Endodermal cell (in vitro differentiated cells): ENCODE data around the gene CBX8. TPM values are rescaled to one million over a fixed set of nuclear protein-coding genes. Genes with fewer than 3 reads are reported as not detected.

Experiments used
- DNase-seq: peaks from one replicate; pipeline ENCODE4 v3.0.0-alpha.2; 2017
- H3K27ac ChIP-seq: 2 replicates; pipeline ENCODE4 v1.5.1; 2013; ENCODE audit warnings: mild to moderate bottlenecking, low read depth, low read length, moderate library complexity
- H3K27me3 ChIP-seq: 2 replicates; pipeline ENCODE4 v1.6.1; 2013; ENCODE audit warnings: mild to moderate bottlenecking, low read length, moderate library complexity; ENCODE audit not compliant: insufficient read depth, control insufficient read depth, poor library complexity, severe bottlenecking
- H3K36me3 ChIP-seq: 2 replicates; pipeline ENCODE4 v1.7.0; 2013; ENCODE audit warnings: mild to moderate bottlenecking, low read length, moderate library complexity; ENCODE audit not compliant: control insufficient read depth, insufficient read depth
- H3K4me1 ChIP-seq: one replicate; pipeline ENCODE4 v1.7.0; 2013; ENCODE audit warnings: low read length; ENCODE audit not compliant: control insufficient read depth, insufficient read depth
- H3K4me3 ChIP-seq: 2 replicates; pipeline ENCODE4 v1.5.1; 2013; ENCODE audit warnings: mild to moderate bottlenecking, low read length, moderate library complexity
- H3K9ac ChIP-seq: 2 replicates; pipeline ENCODE4 v1.6.1; 2013; ENCODE audit warnings: mild to moderate bottlenecking, low read length, moderate library complexity; ENCODE audit not compliant: poor library complexity, severe bottlenecking; ENCODE audit errors: extremely low read depth
- H3K9me3 ChIP-seq: 2 replicates; pipeline ENCODE4 v1.6.1; 2013; ENCODE audit warnings: mild to moderate bottlenecking, low read length, moderate library complexity; ENCODE audit not compliant: control insufficient read depth
- H3K27ac Mint-ChIP-seq: 2 replicates; pipeline ENCODE4 v1.8.0; 2020; ENCODE audit warnings: mixed read lengths
- H3K27me3 Mint-ChIP-seq: 2 replicates; pipeline ENCODE4 v1.8.0; 2021; ENCODE audit warnings: mild to moderate bottlenecking, mixed read lengths; ENCODE audit not compliant: insufficient read depth
- H3K36me3 Mint-ChIP-seq: 2 replicates; pipeline ENCODE4 v1.8.0; 2020; ENCODE audit warnings: low read depth, mixed read lengths
- H3K4me1 Mint-ChIP-seq: 2 replicates; pipeline ENCODE4 v1.8.0; 2020; ENCODE audit warnings: mixed read lengths
- H3K4me3 Mint-ChIP-seq: 2 replicates; pipeline ENCODE4 v1.8.0; 2020; ENCODE audit warnings: mild to moderate bottlenecking, moderate library complexity, mixed read lengths
- H3K9me3 Mint-ChIP-seq: 2 replicates; pipeline ENCODE4 v1.8.0; 2020; ENCODE audit warnings: mild to moderate bottlenecking, mixed read lengths
- CTCF ChIP-seq: fragments of 200-600 bp; sonication (generic); conservative IDR thresholded peaks from 2 replicates; pipeline ENCODE4 v1.5.0; 2021; ENCODE audit warnings: antibody characterized with exemption, mild to moderate bottlenecking
- WGBS, 2 experiments: methylation state at CpG; one replicate each; pipeline versions ENCODE4 v1.1.5 to v1.1.7; 2013; ENCODE audit warnings: missing lambda C conversion rate in 2 of 2, mixed read lengths in 1 of 2; ENCODE audit not compliant: insufficient coverage in 1 of 2, insufficient read length in 1 of 2; 5-methylcytosine and 5-hydroxymethylcytosine counted together
- total RNA-seq, 2 donors: library from RNA; stranded (reverse); fragmentation: NEBNext Ultra II Directional in 1 of 2; extraction: Animal tissue kit (Norgen Biotek cat#: 25700) in 1 of 2; gene quantifications; 2 replicates in 1 of 2; 3 replicates in 1 of 2; pipeline ENCODE4 v1.2.1, GENCODE V29; 2021

Gene CBX8
- total RNA-seq, 2 donors from 2014 or later: 5.4 to 5.6 TPM

GRCh38 chr17:79835953-79836509 lies 39.2 kb upstream of the CBX8 start:
- H3K4me3 ChIP-seq: peak overlapping the region; percentile 81
- Mint-ChIP-seq H3K4me1 (peaks cover 17% of the 10 kb centered on the region), H3K36me3 (no peaks in the 10 kb centered on the region), H3K4me3 (peak overlapping the region; percentile 67), H3K27ac (peak overlapping the region; percentile 44), H3K9me3 (peaks cover 5% of the 10 kb centered on the region), H3K27me3 (peaks cover 88% of the 10 kb centered on the region)
- peaks cover 87% of the 10 kb centered on the region for H3K27me3 ChIP-seq
- WGBS, 2 experiments: 2 to 10% methylated on average over 13 to 24 of the region's 24 CpGs
- DNase-seq: peak; percentile 100
- H3K36me3 ChIP-seq: no peaks in the 10 kb centered on the region
- no peak for TF ChIP-seq CTCF
- peaks cover 15% of the 10 kb centered on the region for H3K4me1 ChIP-seq
- H3K9me3 ChIP-seq: no peaks in the 10 kb centered on the region
- H3K27ac ChIP-seq: no peak overlapping the region
- H3K9ac ChIP-seq: no peak overlapping the region

DNA sequence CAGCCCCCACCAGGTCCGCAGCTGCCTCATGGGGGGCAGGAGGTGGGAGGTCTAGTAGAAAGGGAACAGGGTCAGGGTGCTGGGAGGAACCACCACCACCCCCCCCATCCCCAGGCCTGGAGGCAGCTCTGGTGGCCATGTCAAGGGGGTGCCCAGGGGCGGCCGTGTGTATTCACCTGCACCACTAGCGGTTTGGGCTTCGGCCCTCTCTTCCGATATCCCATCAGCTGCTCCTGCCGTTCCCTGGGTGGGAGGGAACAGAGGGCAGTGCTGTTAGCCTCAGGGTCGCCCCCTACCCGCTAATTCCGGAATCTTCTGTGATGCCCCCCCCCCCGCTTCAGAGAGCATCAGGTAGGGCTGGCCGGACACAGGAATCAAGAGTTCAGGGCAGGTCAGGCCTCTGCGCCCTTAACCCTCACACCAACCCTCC lies 38.6 kb upstream of the CBX8 start:
- Mint-ChIP-seq H3K27me3 (peaks cover 88% of the 10 kb centered on the region), H3K4me3 (peak overlapping the region; percentile 67), H3K27ac (peak overlapping the region; percentile 44), H3K9me3 (peaks cover 5% of the 10 kb centered on the region), H3K4me1 (peaks cover 17% of the 10 kb centered on the region), H3K36me3 (no peaks in the 10 kb centered on the region)
- DNase-seq: peak; percentile 87
- H3K36me3 ChIP-seq: no peaks in the 10 kb centered on the region
- H3K9me3 ChIP-seq: no peaks in the 10 kb centered on the region
- no peak overlapping the region for H3K4me3 ChIP-seq
- peaks cover 87% of the 10 kb centered on the region for H3K27me3 ChIP-seq
- no peak for TF ChIP-seq CTCF
- H3K9ac ChIP-seq: no peak overlapping the region
- peaks cover 15% of the 10 kb centered on the region for H3K4me1 ChIP-seq
- WGBS, 2 experiments: 22 to 27% methylated on average over 6 to 12 of the region's 13 CpGs
- no peak overlapping the region for H3K27ac ChIP-seq

GRCh38 chr17:79834565-79835469 lies 37.9 kb upstream of the CBX8 start:
- Histone ChIP-seq H3K9me3 (no peaks in the 10 kb centered on the region), H3K36me3 (no peaks in the 10 kb centered on the region), H3K4me1 (peaks cover 15% of the 10 kb centered on the region), H3K9ac (no peak overlapping the region), H3K27ac (no peak overlapping the region), H3K27me3 (peaks cover 87% of the 10 kb centered on the region), H3K4me3 (no peak overlapping the region)
- no peaks in the 10 kb centered on the region for H3K36me3 Mint-ChIP-seq
- H3K9me3 Mint-ChIP-seq: peaks cover under 1% of the 10 kb centered on the region
- peak; percentile 97 for DNase-seq
- peaks cover 88% of the 10 kb centered on the region for H3K27me3 Mint-ChIP-seq
- H3K4me1 Mint-ChIP-seq: peaks cover 17% of the 10 kb centered on the region
- no peak overlapping the region for H3K27ac Mint-ChIP-seq
- H3K4me3 Mint-ChIP-seq: peak overlapping the region; percentile 24
- WGBS, 2 experiments: 17 to 29% methylated on average over 20 to 61 of the region's 61 CpGs
- peak; percentile 95 for TF ChIP-seq CTCF
